ENCODE measurements around the gene PNKP.

PNKP gene

GRCh38 chr19:49874503-49875157, 7.3 kb upstream of the PNKP start:
- DNase-seq = no peak

GRCh38 chr19:49873834-49874233, 6.5 kb upstream of the PNKP start:
- no peak for DNase-seq

GRCh38 chr19:49873129-49873521, 5.7 kb upstream of the PNKP start:
- no peak for DNase-seq

- DNase-seq = no peak
Observed at GRCh38 chr19:49872245-49873128, 5.1 kb upstream of the PNKP start.

- DNase-seq = no peak
Observed at GRCh38 chr19:49871349-49871985, 4.1 kb upstream of the PNKP start.

GRCh38 chr19:49870309-49870901, 3.0 kb upstream of the PNKP start:
- no peak for DNase-seq

- DNase-seq = peak; percentile 100
Observed at GRCh38 chr19:49869484-49870308, 2.3 kb upstream of the PNKP start.

- DNase-seq = no peak
Observed at GRCh38 chr19:49869009-49869483, 1.7 kb upstream of the PNKP start.

GRCh38 chr19:49864890-49865289, 2.5 kb downstream of the PNKP start:
- no peak for DNase-seq

GRCh38 chr19:49863935-49864320, 3.4 kb downstream of the PNKP start:
- no peak for DNase-seq

- DNase-seq = no peak
Observed at GRCh38 chr19:49863254-49863934, 4.0 kb downstream of the PNKP start.

- DNase-seq = no peak
Observed at GRCh38 chr19:49862391-49863253, 4.8 kb downstream of the PNKP start.

- DNase-seq = no peak
Observed at GRCh38 chr19:49861541-49862378, 5.6 kb downstream of the PNKP start.

GRCh38 chr19:49861107-49861506, 6.3 kb downstream of the PNKP start:
- DNase-seq = no peak

GRCh38 chr19:49860336-49861102, 6.9 kb downstream of the PNKP start:
- DNase-seq = no peak

- DNase-seq = no peak
Observed at GRCh38 chr19:49859682-49860335, 7.6 kb downstream of the PNKP start.

- no peak for DNase-seq
Observed at GRCh38 chr19:49858088-49858985, 9.0 kb downstream of the PNKP start.

GRCh38 chr19:49857838-49858087, 9.6 kb downstream of the PNKP start:
- no peak for DNase-seq
